Occipital lobe (tissue), 2 donors: ENCODE measurements around the gene SLC17A5. TPM values are rescaled to one million over a fixed set of nuclear protein-coding genes. Genes with fewer than 3 reads are reported as not detected.
"Not testable (repeated sequence)": the region's sequence is repeated elsewhere in the genome, so short reads cannot be mapped to it uniquely, and the experiment has no call there.

ENCODE experiments used
- DNase-seq: peaks from one replicate; lab custom pipeline; 2025; lab: John Stamatoyannopoulos, UW
- total RNA-seq: library from RNA; depleted of rRNA; stranded (reverse); fragments of >200 nt; gene quantifications from one replicate; pipeline ENCODE4 v1.2.3, GENCODE V29; 2014

SLC17A5 gene
- total RNA-seq, 1 donor from 2014 or later, result 27.9 TPM

- DNase-seq, result not testable (repeated sequence)
Measured at GRCh38 chr6:73618082-73618481, 35.7 kb downstream of the SLC17A5 start.

GRCh38 chr6:73614802-73615201, 39.0 kb downstream of the SLC17A5 start:
- no peak for DNase-seq

GRCh38 chr6:73613806-73614536, 39.8 kb downstream of the SLC17A5 start:
- no peak for DNase-seq

- no peak for DNase-seq
Measured at GRCh38 chr6:73612611-73613010, 41.2 kb downstream of the SLC17A5 start.

GRCh38 chr6:73610444-73611275, 43.1 kb downstream of the SLC17A5 start:
- no peak for DNase-seq

- DNase-seq, result no peak
Measured at GRCh38 chr6:73608761-73609160, 45.0 kb downstream of the SLC17A5 start.

- no peak for DNase-seq
Measured at GRCh38 chr6:73606428-73606827, 47.4 kb downstream of the SLC17A5 start.

GRCh38 chr6:73604461-73604860, 49.3 kb downstream of the SLC17A5 start:
- DNase-seq, result no peak

- DNase-seq, result no peak
Measured at GRCh38 chr6:73604020-73604419, 49.8 kb downstream of the SLC17A5 start.

GRCh38 chr6:73586416-73586974, 67.3 kb downstream of the SLC17A5 start:
- no peak for DNase-seq

- no peak for DNase-seq
Measured at GRCh38 chr6:73585566-73586415, 68.0 kb downstream of the SLC17A5 start.

GRCh38 chr6:73581293-73581692, 72.5 kb downstream of the SLC17A5 start:
- DNase-seq, result no peak

- DNase-seq, result peak; percentile 63
Measured at GRCh38 chr6:73580247-73581149, 73.3 kb downstream of the SLC17A5 start.

- no peak for DNase-seq
Measured at GRCh38 chr6:73579851-73580246, 73.9 kb downstream of the SLC17A5 start.

GRCh38 chr6:73579389-73579788, 74.4 kb downstream of the SLC17A5 start:
- no peak for DNase-seq

- DNase-seq, result no peak
Measured at GRCh38 chr6:73577676-73578075, 76.1 kb downstream of the SLC17A5 start.

GRCh38 chr6:73572531-73572930, 81.3 kb downstream of the SLC17A5 start:
- not testable (repeated sequence) for DNase-seq

GRCh38 chr6:73571218-73572181, 82.3 kb downstream of the SLC17A5 start:
- DNase-seq, result not testable (repeated sequence)

GRCh38 chr6:73569121-73569520, 84.7 kb downstream of the SLC17A5 start:
- DNase-seq, result no peak
